ENCODE results near the gene FBXO36. TPM values are rescaled to one million over a fixed set of nuclear protein-coding genes. Genes with fewer than 3 reads are reported as not detected.

The FBXO36 gene
- total and polyA plus RNA-seq, 2 donors (not counting 3 experiments of a cell fraction or from before 2014, with no cell fraction given) = 0.53 to 1.2 TPM

DNA sequence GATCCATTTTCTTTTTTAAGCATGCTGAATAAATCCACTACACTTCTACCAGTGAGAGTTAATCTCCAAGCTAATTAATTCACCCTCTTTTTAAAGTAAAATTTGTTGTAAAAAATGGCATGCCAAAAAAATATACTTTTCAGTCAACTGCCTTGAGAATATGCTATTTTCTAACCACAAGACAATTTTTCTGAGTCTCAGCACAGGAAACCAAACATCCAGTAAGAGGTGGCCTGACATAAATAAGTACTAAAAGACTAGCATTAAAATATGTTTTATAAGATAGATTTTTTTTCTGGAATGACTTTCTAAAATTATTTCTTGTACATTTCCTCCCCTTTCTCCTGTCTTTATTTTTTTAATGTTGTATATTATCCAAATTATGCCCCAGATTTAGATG lies 2.9 kb downstream of the FBXO36 start:
- H3K36me3 ChIP-seq (ENCODE audit: control insufficient read depth in 2 of 2, extremely low read depth in 1 of 2, insufficient read depth in 2 of 2, low read length in 2 of 2) = no peaks in the 10 kb centered on the region
- H3K27ac ChIP-seq (ENCODE audit: insufficient read depth, low read depth, low read length) = no peak overlapping the region
- no peaks in the 10 kb centered on the region for H4K20me1 ChIP-seq (replicated peaks; ENCODE audit: control insufficient read depth, extremely low read depth, insufficient read depth, low read length)
- peaks cover 15% of the 10 kb centered on the region for H3K79me2 ChIP-seq (ENCODE audit: control insufficient read depth, insufficient read depth, low read length)
- ChIA-PET CTCF (no interaction called here), POLR2A (no interaction called here)
- H3K9ac ChIP-seq (replicated peaks; ENCODE audit: extremely low read depth, insufficient read depth, low read length) = no peak overlapping the region
- H3K27me3 ChIP-seq (ENCODE audit: control insufficient read depth in 2 of 2, insufficient read depth in 2 of 2, low read length in 2 of 2) = no peaks in the 10 kb centered on the region
- no peak for FAIRE-seq
- no peaks in the 10 kb centered on the region for H3K9me3 ChIP-seq (replicated peaks; ENCODE audit: control insufficient read depth, insufficient read depth, low read length)
- no peak overlapping the region for H2AFZ ChIP-seq (ENCODE audit: low read depth, low read length)
- H3K9me1 ChIP-seq (replicated peaks; ENCODE audit: control insufficient read depth, extremely low read depth, insufficient read depth, low read length) = no peaks in the 10 kb centered on the region
- no peak overlapping the region for H3K4me2 ChIP-seq (ENCODE audit: insufficient read depth, low read length)
- no peak for TF ChIP-seq EZH2 (IDR thresholded peaks at IDR 0.05; ENCODE audit: borderline replicate concordance, low read depth, low read length, severe bottlenecking)
- TF ChIP-seq POLR2A (IDR thresholded peaks at IDR 0.05; ENCODE audit: low read depth, low read length) = no peak
- TF ChIP-seq JUN (IDR thresholded peaks at IDR 0.05; ENCODE audit: borderline replicate concordance, insufficient read depth, insufficient read length, low read depth) = no peak
- TF ChIP-seq FOS (IDR thresholded peaks at IDR 0.05; ENCODE audit: borderline replicate concordance, insufficient read depth, low read length) = no peak
- TF ChIP-seq GATA2 (IDR thresholded peaks at IDR 0.05; ENCODE audit: insufficient read depth, insufficient read length, low read depth, low read length) = no peak
- no peak for TF ChIP-seq MYC (IDR thresholded peaks at IDR 0.05; ENCODE audit: low read depth, low read length)
- no peak for TF ChIP-seq POLR2AphosphoS5 (IDR thresholded peaks at IDR 0.05; ENCODE audit: insufficient read depth, low read depth, low read length)
- TF ChIP-seq, protein P1, sequence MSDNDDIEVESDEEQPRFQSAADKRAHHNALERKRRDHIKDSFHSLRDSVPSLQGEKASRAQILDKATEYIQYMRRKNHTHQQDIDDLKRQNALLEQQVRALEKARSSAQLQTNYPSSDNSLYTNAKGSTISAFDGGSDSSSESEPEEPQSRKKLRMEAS (IDR thresholded peaks at IDR 0.05; ENCODE audit: insufficient read depth, insufficient read length) = no peak
- TF ChIP-seq, protein P2, sequence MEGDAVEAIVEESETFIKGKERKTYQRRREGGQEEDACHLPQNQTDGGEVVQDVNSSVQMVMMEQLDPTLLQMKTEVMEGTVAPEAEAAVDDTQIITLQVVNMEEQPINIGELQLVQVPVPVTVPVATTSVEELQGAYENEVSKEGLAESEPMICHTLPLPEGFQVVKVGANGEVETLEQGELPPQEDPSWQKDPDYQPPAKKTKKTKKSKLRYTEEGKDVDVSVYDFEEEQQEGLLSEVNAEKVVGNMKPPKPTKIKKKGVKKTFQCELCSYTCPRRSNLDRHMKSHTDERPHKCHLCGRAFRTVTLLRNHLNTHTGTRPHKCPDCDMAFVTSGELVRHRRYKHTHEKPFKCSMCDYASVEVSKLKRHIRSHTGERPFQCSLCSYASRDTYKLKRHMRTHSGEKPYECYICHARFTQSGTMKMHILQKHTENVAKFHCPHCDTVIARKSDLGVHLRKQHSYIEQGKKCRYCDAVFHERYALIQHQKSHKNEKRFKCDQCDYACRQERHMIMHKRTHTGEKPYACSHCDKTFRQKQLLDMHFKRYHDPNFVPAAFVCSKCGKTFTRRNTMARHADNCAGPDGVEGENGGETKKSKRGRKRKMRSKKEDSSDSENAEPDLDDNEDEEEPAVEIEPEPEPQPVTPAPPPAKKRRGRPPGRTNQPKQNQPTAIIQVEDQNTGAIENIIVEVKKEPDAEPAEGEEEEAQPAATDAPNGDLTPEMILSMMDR (IDR thresholded peaks at IDR 0.05; ENCODE audit: extremely low read depth in 1 of 2, insufficient read depth in 1 of 2, low read depth in 1 of 2, low read length in 2 of 2) = no peak
- intact Hi-C loops (cut with micrococcal nuclease) = no loop called here
- dilution Hi-C loops (cut with MboI; ENCODE audit: extremely low pct_ligation_motif_present, low sequenced_read_pairs) = no loop called here
- no peak for DNase-seq (ENCODE audit: low read depth, low spot score)
- H3K4me3 ChIP-seq (replicated peaks in 1 of 3; ENCODE audit: insufficient read depth in 1 of 3, low read depth in 1 of 3, low read length in 3 of 3) = no peak overlapping the region
- peaks cover 18% of the 10 kb centered on the region for H3K4me1 ChIP-seq (ENCODE audit: control insufficient read depth, extremely low read depth, insufficient read depth, low read length)
- BruUV-seq (replicated peaks) = no TSS peak
